Subcutaneous abdominal adipose tissue (tissue), 5 donors: ENCODE results near the gene SLFN12L.
"Not testable (repeated sequence)": the region's sequence is repeated elsewhere in the genome, so short reads cannot be mapped to it uniquely, and the experiment has no call there.

Experiments
- H3K27ac ChIP-seq: one replicate; pipeline ENCODE4 v1.7.0; 2013; ENCODE audit warnings: low read depth, mild to moderate bottlenecking, inconsistent platforms, low read length, moderate library complexity
- H3K27me3 ChIP-seq, 5 donors: one replicate each; pipeline ENCODE4 v1.7.0; 2013; ENCODE audit warnings: low read length in 5 of 5, inconsistent platforms in 1 of 5; ENCODE audit not compliant: control insufficient read depth in 5 of 5, insufficient read depth in 4 of 5
- H3K36me3 ChIP-seq, 5 donors: one replicate each; pipeline ENCODE4 v1.7.0; 2013; ENCODE audit warnings: low read length in 5 of 5; ENCODE audit not compliant: control insufficient read depth in 5 of 5, insufficient read depth in 5 of 5
- H3K4me1 ChIP-seq, 5 donors: one replicate each; pipeline ENCODE4 v1.7.0; 2013; ENCODE audit warnings: low read length in 5 of 5, mild to moderate bottlenecking in 3 of 5, moderate library complexity in 1 of 5; ENCODE audit not compliant: control insufficient read depth in 5 of 5, insufficient read depth in 5 of 5
- H3K4me3 ChIP-seq, 5 donors: one replicate each; pipeline ENCODE4 v1.7.0; 2013; ENCODE audit warnings: low read length in 5 of 5, low read depth in 1 of 5
- H3K9ac ChIP-seq, 5 donors: one replicate each; pipeline ENCODE4 v1.7.0; 2013; ENCODE audit warnings: low read length in 5 of 5, mild to moderate bottlenecking in 4 of 5, moderate library complexity in 3 of 5
- H3K9me3 ChIP-seq, 5 donors: one replicate each; pipeline ENCODE4 v1.7.0; 2013; ENCODE audit warnings: low read length in 5 of 5; ENCODE audit not compliant: control insufficient read depth in 5 of 5
- donor health status: healthy.
- donor health status: healthy.
- donor health status: healthy.
- donor health status: healthy.
- donor health status: healthy.

Gene SLFN12L

DNA sequence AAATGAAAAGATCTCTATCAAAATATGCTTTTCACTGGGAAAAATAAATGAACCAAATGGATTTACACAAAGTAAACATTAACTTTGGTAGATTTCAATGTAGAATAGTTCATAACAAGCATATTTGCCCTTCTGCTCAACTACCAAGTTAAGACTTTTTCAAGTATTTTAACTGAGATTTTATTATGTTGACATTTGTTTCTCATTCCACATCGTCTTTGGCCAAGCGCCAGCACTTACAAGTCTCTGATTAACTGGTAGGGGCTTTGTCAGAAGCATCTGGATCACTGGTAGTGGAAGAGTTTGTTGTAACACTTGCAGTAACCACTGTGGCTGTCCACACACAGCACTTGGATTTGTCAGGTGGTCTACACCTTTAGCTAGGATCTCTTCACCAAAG is 22.9 kb downstream of the SLFN12L start:
- H3K27ac ChIP-seq: no peak overlapping the region
- H3K4me1 ChIP-seq: no peaks in the 10 kb centered on the region
- no peak overlapping the region for H3K9ac ChIP-seq
- H3K9me3 ChIP-seq: no peaks in the 10 kb centered on the region
- H3K36me3 ChIP-seq: no peaks in the 10 kb centered on the region
- no peaks in the 10 kb centered on the region for H3K27me3 ChIP-seq
- H3K4me3 ChIP-seq: no peak overlapping the region

GRCh38 chr17:35510052-35510451 is 27.4 kb downstream of the SLFN12L start:
- Histone ChIP-seq H3K27ac (no peak overlapping the region), H3K9me3 (peaks cover 0 to 8% (median 4%) of the 10 kb centered on the region in 5 donors), H3K4me3 (no peak overlapping the region), H3K9ac (no peak overlapping the region), H3K36me3 (no peaks in the 10 kb centered on the region), H3K4me1 (no peaks in the 10 kb centered on the region), H3K27me3 (no peaks in the 10 kb centered on the region)

DNA sequence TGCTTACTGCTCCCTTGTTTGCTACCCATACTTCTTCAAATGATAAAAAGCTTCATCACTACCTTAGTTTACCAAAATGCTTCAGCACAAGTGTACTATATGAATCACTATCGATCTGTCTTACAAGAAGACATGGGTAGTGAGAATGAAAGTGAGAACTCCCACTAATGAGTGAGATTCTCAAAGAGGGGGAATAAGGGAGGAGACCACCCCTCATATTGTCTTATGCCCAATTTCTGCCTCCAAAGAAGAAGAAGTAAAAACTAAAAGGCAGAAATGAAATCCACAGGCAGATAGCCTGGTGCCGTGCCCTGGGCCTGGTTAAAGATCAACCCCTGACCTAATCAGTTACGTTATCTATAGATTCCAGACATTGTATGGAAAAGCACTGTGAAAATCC is 29.8 kb downstream of the SLFN12L start:
- not testable (repeated sequence) for H3K27me3 ChIP-seq, H3K9me3 ChIP-seq, H3K36me3 ChIP-seq, H3K27ac ChIP-seq, H3K4me3 ChIP-seq, H3K9ac ChIP-seq, H3K4me1 ChIP-seq

- Histone ChIP-seq H3K27ac (no peak overlapping the region), H3K9ac (no peak overlapping the region), H3K27me3 (peaks cover 14 to 40% (median 22%) of the 10 kb centered on the region in 5 donors), H3K36me3 (no peaks in the 10 kb centered on the region), H3K4me1 (peaks cover 0 to 12% (median 9%) of the 10 kb centered on the region in 5 donors), H3K4me3 (no peak overlapping the region), H3K9me3 (no peaks in the 10 kb centered on the region)
Measured at GRCh38 chr17:35499548-35499947, 37.9 kb downstream of the SLFN12L start.

DNA sequence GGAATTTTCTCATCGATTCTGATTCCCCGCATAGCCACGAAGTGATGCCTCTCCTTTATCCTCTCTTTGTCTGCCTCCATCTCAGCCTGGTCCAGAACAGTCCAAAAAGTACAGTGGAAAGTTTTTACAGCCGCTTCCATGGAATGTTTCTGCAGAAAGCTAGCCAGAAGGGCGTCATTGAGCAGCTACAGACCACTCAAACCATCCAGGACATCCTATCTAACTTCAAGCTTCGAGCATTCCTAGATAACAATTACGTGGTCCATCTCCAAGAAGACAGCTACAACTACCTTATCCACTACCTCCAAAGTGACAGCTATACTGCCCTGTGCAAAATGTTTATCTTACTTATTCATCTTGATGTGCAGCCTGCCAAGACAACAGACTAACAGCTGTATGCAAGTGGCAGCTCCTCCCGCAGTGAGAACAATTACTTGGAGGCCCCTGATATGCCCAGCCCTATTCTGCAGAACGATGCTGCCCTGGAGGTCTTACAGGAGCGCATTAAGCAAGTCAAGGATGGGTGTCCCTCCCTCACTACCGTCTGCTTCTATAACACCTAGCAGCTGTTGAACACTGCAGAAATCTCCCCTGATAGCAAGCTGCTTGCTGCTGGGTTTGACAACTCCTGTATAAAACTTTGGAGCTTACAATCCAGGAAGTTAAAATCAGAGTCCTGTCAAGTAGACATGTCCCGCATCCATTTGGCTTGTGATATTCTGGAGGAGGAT is 38.9 kb downstream of the SLFN12L start:
- Histone ChIP-seq H3K9ac (no peak overlapping the region), H3K27me3 (peaks cover 14 to 43% (median 25%) of the 10 kb centered on the region in 5 donors), H3K36me3 (no peaks in the 10 kb centered on the region)

GRCh38 chr17:35496451-35497290 is 40.8 kb downstream of the SLFN12L start:
- no peak overlapping the region for H3K27ac ChIP-seq
- H3K9me3 ChIP-seq: no peaks in the 10 kb centered on the region
- H3K9ac ChIP-seq: no peak overlapping the region
- H3K4me3 ChIP-seq: peak overlapping the region in 2 of 5 donors; percentile 11 to 28
- H3K4me1 ChIP-seq: peaks cover 0 to 12% (median 10%) of the 10 kb centered on the region in 5 donors
- peaks cover 17 to 58% (median 37%) of the 10 kb centered on the region in 5 donors for H3K27me3 ChIP-seq
- H3K36me3 ChIP-seq: no peaks in the 10 kb centered on the region

More for the DNA sequence above, 38.9 kb downstream of the SLFN12L start:
- Histone ChIP-seq H3K4me1 (peaks cover 0 to 12% (median 10%) of the 10 kb centered on the region in 5 donors), H3K9me3 (no peaks in the 10 kb centered on the region), H3K27ac (no peak overlapping the region), H3K4me3 (peak overlapping the region in 1 of 5 donors; percentile 27)

- Histone ChIP-seq H3K9ac (no peak overlapping the region), H3K4me3 (no peak overlapping the region), H3K9me3 (no peaks in the 10 kb centered on the region), H3K36me3 (no peaks in the 10 kb centered on the region), H3K4me1 (peaks cover 0 to 18% (median 13%) of the 10 kb centered on the region in 5 donors), H3K27me3 (peaks cover 17 to 73% (median 53%) of the 10 kb centered on the region in 5 donors), H3K27ac (no peak overlapping the region)
Measured at GRCh38 chr17:35493040-35493439, 44.4 kb downstream of the SLFN12L start.

GRCh38 chr17:35491417-35491816 is 46.1 kb downstream of the SLFN12L start:
- H3K4me1 ChIP-seq: peaks cover 1 to 29% (median 22%) of the 10 kb centered on the region in 5 donors
- peaks cover 17 to 61% (median 52%) of the 10 kb centered on the region in 5 donors for H3K27me3 ChIP-seq
- H3K4me3 ChIP-seq: no peak overlapping the region
- no peak overlapping the region for H3K9ac ChIP-seq
- no peaks in the 10 kb centered on the region for H3K36me3 ChIP-seq
- no peaks in the 10 kb centered on the region for H3K9me3 ChIP-seq
- no peak overlapping the region for H3K27ac ChIP-seq

- Histone ChIP-seq H3K9me3 (no peaks in the 10 kb centered on the region), H3K4me1 (peaks cover 1 to 20% (median 17%) of the 10 kb centered on the region in 5 donors), H3K27ac (no peak overlapping the region), H3K4me3 (no peak overlapping the region), H3K9ac (no peak overlapping the region), H3K27me3 (peaks cover 14 to 48% (median 42%) of the 10 kb centered on the region in 5 donors), H3K36me3 (no peaks in the 10 kb centered on the region)
Measured at GRCh38 chr17:35489944-35490343, 47.5 kb downstream of the SLFN12L start.

DNA sequence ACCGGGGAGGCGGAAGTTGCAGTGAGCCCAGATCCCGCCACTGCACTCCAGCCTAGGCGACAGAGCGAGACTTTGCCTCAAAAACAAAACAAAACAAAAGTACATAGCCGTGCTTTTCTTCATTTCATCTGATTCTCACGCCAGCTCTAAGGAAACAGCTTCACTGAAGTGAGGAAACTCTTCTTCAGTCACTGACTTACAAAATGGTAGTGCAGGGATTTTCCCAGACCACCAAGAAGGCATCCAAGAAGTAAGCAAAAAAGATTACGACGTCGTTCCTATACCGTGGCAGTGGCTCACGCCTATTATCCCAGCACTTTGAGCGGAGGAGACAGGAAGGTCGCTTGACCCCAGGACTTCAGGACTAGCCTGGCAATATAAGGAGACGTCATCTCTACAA is 48.5 kb downstream of the SLFN12L start:
- Histone ChIP-seq H3K27ac (no peak overlapping the region), H3K27me3 (peaks cover 14 to 45% (median 37%) of the 10 kb centered on the region in 5 donors), H3K4me1 (peaks cover 1 to 20% (median 17%) of the 10 kb centered on the region in 5 donors), H3K9me3 (no peaks in the 10 kb centered on the region), H3K36me3 (no peaks in the 10 kb centered on the region), H3K9ac (no peak overlapping the region), H3K4me3 (no peak overlapping the region)
